ENCODE measurements around the gene KCNJ4.
"Not testable (repeated sequence)": the region's sequence is repeated elsewhere in the genome, so short reads cannot be mapped to it uniquely, and the experiment has no call there.

KCNJ4 gene

DNA sequence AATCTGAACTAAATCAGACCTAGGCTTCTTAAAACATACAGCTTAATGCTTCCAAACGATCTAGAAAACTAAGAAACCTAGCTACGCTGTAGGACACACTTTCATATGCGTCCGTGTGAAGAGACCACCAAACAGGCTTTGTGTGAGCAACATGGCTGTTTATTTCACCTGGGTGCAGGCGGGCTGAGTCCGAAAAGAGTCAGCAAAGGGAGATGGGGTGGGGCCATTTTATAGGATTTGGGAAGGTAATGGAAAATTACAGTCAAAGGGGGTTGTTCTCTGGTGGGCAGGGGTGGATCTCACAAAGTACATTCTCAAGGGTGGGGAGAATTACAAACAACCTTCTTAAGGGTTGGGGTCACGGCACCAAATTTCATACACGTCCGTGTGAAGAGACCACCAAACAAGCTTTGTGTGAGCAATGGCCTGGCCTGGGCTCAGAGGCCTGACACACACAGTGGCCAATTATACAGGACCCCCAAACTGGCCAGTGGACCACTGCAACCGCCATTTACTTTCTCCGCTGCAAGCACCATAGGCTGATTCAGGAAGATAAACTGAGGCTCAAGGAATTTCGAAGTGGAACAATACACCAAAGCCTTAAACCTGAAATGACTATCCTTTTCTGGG, 58.4 kb downstream of the KCNJ4 start:
- H3K36me3 ChIP-seq (ENCODE audit: control insufficient read depth in 2 of 2, insufficient read depth in 1 of 2, low read length in 2 of 2); H3K9me3 ChIP-seq (ENCODE audit: control insufficient read depth, insufficient read depth, low read depth, low read length); CTCF ChIA-PET: not testable (repeated sequence)
- H3K4me3 ChIP-seq (ENCODE audit: low read depth, low read length), result peak overlapping the region; percentile 59
- POLR2A ChIA-PET, result interaction anchor here (0.6 to 1.2 kb wide), 2 partner anchors 79 to 616 kb away, joined by 3 read pairs; no protein-coding TSS in a partner anchor
- H3K4me1 ChIP-seq (ENCODE audit: control insufficient read depth, insufficient read depth, low read length), result peaks cover 15% of the 10 kb centered on the region
- TF ChIP-seq KLF7 (tag by site-specific recombination; IDR thresholded peaks at IDR 0.05; ENCODE audit: borderline replicate concordance) (0 out of 2 replicates have a peak, but pooled peaks have one; percentile 55), KLF1 (tag by site-specific recombination; IDR thresholded peaks at IDR 0.05) (peak; percentile 54), SP3 (tag by site-specific recombination; IDR thresholded peaks at IDR 0.05) (peak; percentile 19), ZNF24 (tag by site-specific recombination; IDR thresholded peaks at IDR 0.05) (0 out of 2 replicates have a peak, but pooled peaks have one; percentile 40), ZNF335 (tag by site-specific recombination; conservative IDR thresholded peaks at IDR 0.05) (peak; percentile 45), GLIS2 (tag by site-specific recombination; IDR thresholded peaks at IDR 0.05) (peak; percentile 64), SP2 (tag by site-specific recombination; IDR thresholded peaks at IDR 0.05) (peak; percentile 36), PATZ1 (tag by site-specific recombination; IDR thresholded peaks at IDR 0.05) (peak; percentile 54)
- TF ChIP-seq, protein P1, sequence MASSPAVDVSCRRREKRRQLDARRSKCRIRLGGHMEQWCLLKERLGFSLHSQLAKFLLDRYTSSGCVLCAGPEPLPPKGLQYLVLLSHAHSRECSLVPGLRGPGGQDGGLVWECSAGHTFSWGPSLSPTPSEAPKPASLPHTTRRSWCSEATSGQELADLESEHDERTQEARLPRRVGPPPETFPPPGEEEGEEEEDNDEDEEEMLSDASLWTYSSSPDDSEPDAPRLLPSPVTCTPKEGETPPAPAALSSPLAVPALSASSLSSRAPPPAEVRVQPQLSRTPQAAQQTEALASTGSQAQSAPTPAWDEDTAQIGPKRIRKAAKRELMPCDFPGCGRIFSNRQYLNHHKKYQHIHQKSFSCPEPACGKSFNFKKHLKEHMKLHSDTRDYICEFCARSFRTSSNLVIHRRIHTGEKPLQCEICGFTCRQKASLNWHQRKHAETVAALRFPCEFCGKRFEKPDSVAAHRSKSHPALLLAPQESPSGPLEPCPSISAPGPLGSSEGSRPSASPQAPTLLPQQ (tag by site-specific recombination; IDR thresholded peaks at IDR 0.05), result peak; percentile 58
- TF ChIP-seq, protein P2, sequence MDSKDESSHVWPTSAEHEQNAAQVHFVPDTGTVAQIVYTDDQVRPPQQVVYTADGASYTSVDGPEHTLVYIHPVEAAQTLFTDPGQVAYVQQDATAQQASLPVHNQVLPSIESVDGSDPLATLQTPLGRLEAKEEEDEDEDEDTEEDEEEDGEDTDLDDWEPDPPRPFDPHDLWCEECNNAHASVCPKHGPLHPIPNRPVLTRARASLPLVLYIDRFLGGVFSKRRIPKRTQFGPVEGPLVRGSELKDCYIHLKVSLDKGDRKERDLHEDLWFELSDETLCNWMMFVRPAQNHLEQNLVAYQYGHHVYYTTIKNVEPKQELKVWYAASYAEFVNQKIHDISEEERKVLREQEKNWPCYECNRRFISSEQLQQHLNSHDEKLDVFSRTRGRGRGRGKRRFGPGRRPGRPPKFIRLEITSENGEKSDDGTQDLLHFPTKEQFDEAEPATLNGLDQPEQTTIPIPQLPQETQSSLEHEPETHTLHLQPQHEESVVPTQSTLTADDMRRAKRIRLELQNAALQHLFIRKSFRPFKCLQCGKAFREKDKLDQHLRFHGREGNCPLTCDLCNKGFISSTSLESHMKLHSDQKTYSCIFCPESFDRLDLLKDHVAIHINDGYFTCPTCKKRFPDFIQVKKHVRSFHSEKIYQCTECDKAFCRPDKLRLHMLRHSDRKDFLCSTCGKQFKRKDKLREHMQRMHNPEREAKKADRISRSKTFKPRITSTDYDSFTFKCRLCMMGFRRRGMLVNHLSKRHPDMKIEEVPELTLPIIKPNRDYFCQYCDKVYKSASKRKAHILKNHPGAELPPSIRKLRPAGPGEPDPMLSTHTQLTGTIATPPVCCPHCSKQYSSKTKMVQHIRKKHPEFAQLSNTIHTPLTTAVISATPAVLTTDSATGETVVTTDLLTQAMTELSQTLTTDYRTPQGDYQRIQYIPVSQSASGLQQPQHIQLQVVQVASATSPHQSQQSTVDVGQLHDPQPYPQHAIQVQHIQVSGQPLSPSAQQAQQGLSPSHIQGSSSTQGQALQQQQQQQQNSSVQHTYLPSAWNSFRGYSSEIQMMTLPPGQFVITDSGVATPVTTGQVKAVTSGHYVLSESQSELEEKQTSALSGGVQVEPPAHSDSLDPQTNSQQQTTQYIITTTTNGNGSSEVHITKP (tag by site-specific recombination; IDR thresholded peaks at IDR 0.05), result peak; percentile 96
- H3K27ac ChIP-seq (ENCODE audit: extremely low read depth, low read depth, low read length), result peak overlapping the region; percentile 80

DNA sequence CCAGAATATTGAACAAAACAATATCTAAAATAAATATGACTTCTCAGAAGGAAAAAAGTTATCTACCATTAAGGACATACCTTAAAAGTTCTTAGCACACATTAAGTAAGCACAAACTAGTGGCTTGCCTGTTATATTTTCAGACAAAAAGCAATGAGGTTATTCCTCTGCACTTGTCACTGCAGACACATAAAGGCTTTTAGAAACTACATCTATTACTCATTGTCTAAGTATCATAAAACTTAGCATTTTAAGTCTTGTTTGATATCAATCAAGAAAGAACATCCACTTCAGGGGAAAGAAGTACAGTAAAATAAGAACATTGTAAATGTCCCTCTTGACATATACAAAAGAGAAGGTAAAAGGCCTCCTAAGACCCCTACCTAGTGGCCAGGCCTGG, 59.1 kb downstream of the KCNJ4 start:
- Histone ChIP-seq H3K27ac (ENCODE audit: extremely low read depth, low read depth, low read length) (peak overlapping the region; percentile 80; the same call in 1 of the 2 replicates), H3K4me1 (ENCODE audit: control insufficient read depth, insufficient read depth, low read length) (peaks cover 15% of the 10 kb centered on the region)
- CTCF ChIA-PET; H3K36me3 ChIP-seq (ENCODE audit: control insufficient read depth in 2 of 2, insufficient read depth in 1 of 2, low read length in 2 of 2); H3K9me3 ChIP-seq (ENCODE audit: control insufficient read depth, insufficient read depth, low read depth, low read length); H3K4me3 ChIP-seq (ENCODE audit: low read depth, low read length): not testable (repeated sequence)
- POLR2A ChIA-PET, result interaction anchor here (1.2 kb wide), 1 partner anchor 78 kb away, joined by 3 read pairs; no protein-coding TSS in a partner anchor

GRCh38 chr22:38394929-38395624, 59.9 kb downstream of the KCNJ4 start:
- H3K9me3 ChIP-seq (ENCODE audit: control insufficient read depth, insufficient read depth, low read depth, low read length); H3K36me3 ChIP-seq (ENCODE audit: control insufficient read depth in 2 of 2, insufficient read depth in 1 of 2, low read length in 2 of 2); H3K27ac ChIP-seq (ENCODE audit: extremely low read depth, low read depth, low read length); POLR2A ChIA-PET; H3K4me3 ChIP-seq (ENCODE audit: low read depth, low read length): not testable (repeated sequence)
- H3K4me1 ChIP-seq (ENCODE audit: control insufficient read depth, insufficient read depth, low read length), result peaks cover 13% of the 10 kb centered on the region
- CTCF ChIA-PET, result interaction anchor here (0.6 kb wide), 1 partner anchor 81 kb away, joined by 3 read pairs; no protein-coding TSS in a partner anchor
- TF ChIP-seq MYNN (tag by site-specific recombination; IDR thresholded peaks at IDR 0.05; ENCODE audit: borderline replicate concordance) (0 out of 2 replicates have a peak, but pooled peaks have one; percentile 28), FEZF1 (tag by site-specific recombination; IDR thresholded peaks at IDR 0.05) (peak; percentile 38; the same call in 1 of the 2 replicates), PRDM1 (tag by site-specific recombination; IDR thresholded peaks at IDR 0.05) (0 out of 2 replicates have a peak, but pooled peaks have one; percentile 46), PATZ1 (tag by site-specific recombination; IDR thresholded peaks at IDR 0.05) (0 out of 2 replicates have a peak, but pooled peaks have one; percentile 20), IKZF3 (tag by site-specific recombination; IDR thresholded peaks at IDR 0.05) (peak; percentile 75)

- H3K9me3 ChIP-seq (ENCODE audit: control insufficient read depth, insufficient read depth, low read depth, low read length); H3K27ac ChIP-seq (ENCODE audit: extremely low read depth, low read depth, low read length); H3K36me3 ChIP-seq (ENCODE audit: control insufficient read depth in 2 of 2, insufficient read depth in 1 of 2, low read length in 2 of 2); CTCF ChIA-PET; H3K4me3 ChIP-seq (ENCODE audit: low read depth, low read length); POLR2A ChIA-PET: not testable (repeated sequence)
- peaks cover 13% of the 10 kb centered on the region for H3K4me1 ChIP-seq (ENCODE audit: control insufficient read depth, insufficient read depth, low read length)
Measured at GRCh38 chr22:38389428-38389818, 65.6 kb downstream of the KCNJ4 start.
